ENCODE results near the gene CEP95. TPM values are rescaled to one million over a fixed set of nuclear protein-coding genes. Genes with fewer than 3 reads are reported as not detected.
A peak's percentile ranks its signal among the peaks of the same experiment; 100 is the strongest.
"Not testable (repeated sequence)": the region's sequence is repeated elsewhere in the genome, so short reads cannot be mapped to it uniquely, and the experiment has no call there.

The CEP95 gene, protein sequence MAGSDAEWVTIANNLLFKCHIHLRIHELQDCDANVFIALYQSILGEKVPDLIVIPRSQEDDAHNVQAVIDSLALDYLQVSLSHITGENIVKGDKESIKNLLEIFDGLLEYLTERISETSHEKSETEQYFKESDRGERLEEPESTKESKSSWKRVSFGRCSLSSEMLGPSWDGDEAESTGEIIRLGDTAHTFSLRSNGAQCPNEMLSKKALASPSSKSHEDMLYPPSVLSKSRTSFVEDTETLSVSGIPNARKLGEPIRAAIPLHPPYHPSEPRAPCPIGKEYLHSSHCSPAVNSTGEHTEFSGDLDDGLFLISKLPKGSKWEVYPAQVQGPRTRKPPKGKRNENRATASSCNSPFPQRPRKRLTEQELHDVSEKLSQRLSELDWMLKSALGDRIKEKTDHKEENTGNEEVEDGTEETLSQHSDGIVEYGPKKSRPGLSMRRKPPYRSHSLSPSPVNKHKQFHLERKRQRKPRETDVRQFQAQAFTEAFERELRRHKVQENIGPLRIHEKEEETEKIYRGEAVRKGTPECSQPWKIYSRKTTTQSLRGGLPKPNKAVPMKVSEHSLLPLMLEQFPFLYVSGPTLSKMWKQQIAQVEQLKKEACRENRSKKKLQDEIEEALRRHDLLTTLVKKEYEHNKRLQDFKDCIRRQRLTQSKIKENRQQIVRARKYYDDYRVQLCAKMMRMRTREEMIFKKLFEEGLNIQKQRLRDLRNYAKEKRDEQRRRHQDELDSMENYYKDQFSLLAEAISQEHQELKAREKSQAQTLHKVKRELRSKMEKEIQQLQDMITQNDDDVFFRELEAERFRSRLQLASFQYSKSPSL
- total RNA-seq = 102 and 108 TPM in 2 replicates
- long read RNA-seq, transcript CEP95-203 (20 exons, 3,139 nt) = major isoform, 32 of 185 reads
- long read RNA-seq, transcript CEP95-212 (4 exons, 903 nt) = minor isoform, 22 of 185 reads
- long read RNA-seq, partial matches to known transcripts = 61 of 185 reads
- long read RNA-seq, other reads (novel, unspliced or antisense) = 70 of 185 reads

DNA sequence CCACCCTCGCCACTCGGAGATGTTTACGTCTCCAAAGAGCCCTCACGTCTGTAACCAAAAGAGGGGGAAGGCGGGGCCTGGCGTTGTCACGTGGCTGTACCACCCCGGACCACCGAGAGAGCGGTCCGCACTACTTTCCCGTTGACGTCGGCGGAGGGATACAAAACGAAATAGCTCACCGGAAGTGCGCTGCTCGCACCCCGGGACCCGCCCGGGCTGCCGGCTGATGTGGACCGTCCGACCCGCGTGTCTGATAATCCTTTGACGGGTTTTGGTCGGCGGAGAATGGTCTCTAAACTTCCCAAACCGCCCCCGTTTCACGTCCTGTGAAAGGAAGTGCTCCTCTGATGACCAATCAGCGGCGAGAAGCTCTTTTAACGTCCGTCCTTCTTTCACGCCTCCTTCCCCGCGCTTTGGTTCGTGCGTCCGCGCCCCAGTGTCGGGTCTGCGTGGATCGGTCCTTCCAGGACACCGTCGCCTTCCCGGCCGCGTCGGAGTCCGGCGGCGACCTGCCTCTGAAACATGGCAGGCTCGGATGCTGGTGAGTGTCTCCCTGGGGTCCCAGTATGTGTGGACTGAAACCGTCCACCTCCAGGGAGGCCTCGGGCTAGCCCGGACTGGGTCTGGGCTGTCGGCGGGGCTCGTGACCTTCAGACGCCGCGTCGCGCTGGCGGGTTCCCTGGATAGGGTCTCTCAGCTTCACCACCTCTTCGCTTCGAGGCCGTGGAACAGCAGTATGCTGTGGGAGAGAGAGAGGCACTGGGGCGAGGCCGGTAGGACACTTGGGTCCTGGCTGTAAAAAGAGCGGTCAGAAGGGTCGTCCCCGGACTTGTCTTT is at the start of gene CEP95:
Gene CEP95, plus strand, starts transcription at position 402 of the 837 bp plus-strand sequence. Its CDS starts 121 bp downstream, at position 523.
- DNase-seq (ENCODE audit: low spot score, unreplicated experiment) = peak; percentile 92
- Mint-ChIP-seq H3K4me3 (ENCODE audit: low read depth) (peak within 1 kb of the TSS; percentile 98), H3K27me3 (no peaks in the 10 kb centered on the region), H3K27ac (peak within 1 kb of the TSS; percentile 100), H3K36me3 (ENCODE audit: insufficient read depth) (peaks cover 43% of the 10 kb centered on the region), H3K4me1 (ENCODE audit: low read depth) (peaks cover 31% of the 10 kb centered on the region), H3K9me3 (ENCODE audit: low read depth) (no peaks in the 10 kb centered on the region)
- TF ChIP-seq, protein P1, sequence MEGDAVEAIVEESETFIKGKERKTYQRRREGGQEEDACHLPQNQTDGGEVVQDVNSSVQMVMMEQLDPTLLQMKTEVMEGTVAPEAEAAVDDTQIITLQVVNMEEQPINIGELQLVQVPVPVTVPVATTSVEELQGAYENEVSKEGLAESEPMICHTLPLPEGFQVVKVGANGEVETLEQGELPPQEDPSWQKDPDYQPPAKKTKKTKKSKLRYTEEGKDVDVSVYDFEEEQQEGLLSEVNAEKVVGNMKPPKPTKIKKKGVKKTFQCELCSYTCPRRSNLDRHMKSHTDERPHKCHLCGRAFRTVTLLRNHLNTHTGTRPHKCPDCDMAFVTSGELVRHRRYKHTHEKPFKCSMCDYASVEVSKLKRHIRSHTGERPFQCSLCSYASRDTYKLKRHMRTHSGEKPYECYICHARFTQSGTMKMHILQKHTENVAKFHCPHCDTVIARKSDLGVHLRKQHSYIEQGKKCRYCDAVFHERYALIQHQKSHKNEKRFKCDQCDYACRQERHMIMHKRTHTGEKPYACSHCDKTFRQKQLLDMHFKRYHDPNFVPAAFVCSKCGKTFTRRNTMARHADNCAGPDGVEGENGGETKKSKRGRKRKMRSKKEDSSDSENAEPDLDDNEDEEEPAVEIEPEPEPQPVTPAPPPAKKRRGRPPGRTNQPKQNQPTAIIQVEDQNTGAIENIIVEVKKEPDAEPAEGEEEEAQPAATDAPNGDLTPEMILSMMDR (IDR thresholded peaks at IDR 0.05; ENCODE audit: unreplicated experiment) = no peak

DNA sequence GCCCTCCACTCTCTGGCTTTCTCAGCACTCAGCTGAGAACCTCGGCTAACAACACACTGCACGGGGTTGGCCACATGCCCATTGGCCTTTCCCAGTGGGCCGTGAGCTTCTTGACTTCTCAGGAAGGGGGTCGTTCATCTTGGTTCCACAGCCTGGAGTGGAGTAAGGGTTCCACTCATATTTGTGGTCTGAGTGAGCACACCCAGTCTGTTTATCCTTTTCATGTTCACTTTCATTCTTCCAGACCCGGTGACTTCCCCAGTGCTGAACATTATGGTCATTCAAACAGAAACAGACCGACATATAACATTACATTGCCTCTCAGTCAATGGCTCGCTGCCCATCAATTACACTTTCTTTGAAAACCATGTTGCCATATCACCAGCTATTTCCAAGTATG is 49.6 kb upstream of the CEP95 start:
- Mint-ChIP-seq H3K36me3 (ENCODE audit: insufficient read depth) (no peaks in the 10 kb centered on the region), H3K27ac (no peak overlapping the region), H3K4me1 (ENCODE audit: low read depth) (no peaks in the 10 kb centered on the region), H3K9me3 (ENCODE audit: low read depth) (no peaks in the 10 kb centered on the region), H3K27me3 (no peaks in the 10 kb centered on the region), H3K4me3 (ENCODE audit: low read depth) (no peak overlapping the region)
- no peak for DNase-seq (ENCODE audit: low spot score, unreplicated experiment)
- TF ChIP-seq, protein P1 (IDR thresholded peaks at IDR 0.05; ENCODE audit: unreplicated experiment) = no peak

DNA sequence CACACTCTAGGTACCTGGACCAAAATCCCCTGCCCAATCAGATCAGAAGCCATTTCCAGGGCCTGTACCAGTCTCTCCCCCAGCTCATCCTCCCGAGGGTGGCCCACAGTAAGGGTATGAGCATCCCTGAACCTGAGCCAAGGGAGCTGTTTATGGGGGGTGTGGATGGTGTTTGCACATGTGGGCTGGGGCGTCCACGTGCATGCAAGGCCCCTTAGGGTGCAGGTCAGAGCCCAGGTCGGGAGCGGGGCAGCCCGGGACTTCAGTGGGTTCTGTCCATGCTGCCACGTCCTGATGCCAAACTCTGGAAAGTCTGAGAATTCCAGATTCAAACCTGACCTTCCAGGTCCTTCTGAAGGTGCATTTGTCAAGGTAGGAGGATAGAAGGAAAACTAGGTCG is 48.0 kb upstream of the CEP95 start:
- H3K27ac Mint-ChIP-seq = no peak overlapping the region
- TF ChIP-seq, protein P1 (IDR thresholded peaks at IDR 0.05; ENCODE audit: unreplicated experiment) = no peak
- no peak for DNase-seq (ENCODE audit: low spot score, unreplicated experiment)
- no peak overlapping the region for H3K4me3 Mint-ChIP-seq (ENCODE audit: low read depth)
- H3K27me3 Mint-ChIP-seq = no peaks in the 10 kb centered on the region
- no peaks in the 10 kb centered on the region for H3K36me3 Mint-ChIP-seq (ENCODE audit: insufficient read depth)
- H3K9me3 Mint-ChIP-seq (ENCODE audit: low read depth) = no peaks in the 10 kb centered on the region
- no peaks in the 10 kb centered on the region for H3K4me1 Mint-ChIP-seq (ENCODE audit: low read depth)

DNA sequence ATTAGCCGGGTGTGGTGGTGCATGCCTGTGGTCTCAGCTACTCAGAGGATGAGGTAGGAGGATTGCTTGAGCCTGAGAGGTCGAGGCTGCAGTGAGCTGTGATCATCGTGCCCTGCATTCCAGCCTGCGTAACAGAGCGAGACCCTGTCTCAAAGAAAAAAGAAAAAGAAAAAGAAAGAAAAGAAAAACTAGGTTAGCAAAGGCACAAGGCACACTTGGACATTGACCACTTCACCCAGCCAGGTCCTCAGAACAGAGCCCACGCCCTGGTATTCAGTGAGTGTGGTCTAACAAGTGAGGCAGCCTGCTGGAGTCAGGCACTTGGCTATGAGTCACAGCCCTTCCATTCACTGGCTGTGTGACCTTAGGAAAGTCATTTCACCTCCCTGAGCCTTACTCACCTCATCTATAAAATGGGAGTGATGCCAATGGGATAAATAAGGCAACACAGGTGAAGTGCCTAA is 47.5 kb upstream of the CEP95 start:
- H3K36me3 Mint-ChIP-seq (ENCODE audit: insufficient read depth) = no peaks in the 10 kb centered on the region
- no peak overlapping the region for H3K27ac Mint-ChIP-seq
- TF ChIP-seq, protein P1 (IDR thresholded peaks at IDR 0.05; ENCODE audit: unreplicated experiment) = no peak
- no peak overlapping the region for H3K4me3 Mint-ChIP-seq (ENCODE audit: low read depth)
- H3K9me3 Mint-ChIP-seq (ENCODE audit: low read depth) = no peaks in the 10 kb centered on the region
- H3K27me3 Mint-ChIP-seq = no peaks in the 10 kb centered on the region
- no peak for DNase-seq (ENCODE audit: low spot score, unreplicated experiment)
- no peaks in the 10 kb centered on the region for H3K4me1 Mint-ChIP-seq (ENCODE audit: low read depth)

DNA sequence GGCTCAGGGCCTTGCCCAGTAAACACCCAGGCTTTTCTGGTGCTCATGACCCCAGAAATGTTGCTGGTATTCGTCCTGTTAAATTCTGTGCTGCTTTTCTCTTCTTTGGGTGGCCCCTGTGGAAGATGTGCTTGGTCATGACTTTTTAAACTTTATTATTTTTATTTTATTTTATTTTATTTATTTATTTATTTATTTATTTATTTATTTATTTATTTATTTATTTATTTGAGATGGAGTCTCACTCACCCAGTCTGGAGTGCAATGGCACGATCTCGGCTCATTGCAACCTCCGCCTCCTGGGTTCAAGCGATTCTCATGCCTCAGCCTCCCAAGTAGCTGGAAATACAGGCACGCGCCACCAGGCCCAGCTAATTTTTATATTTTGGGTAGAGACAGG is 47.0 kb upstream of the CEP95 start:
- not testable (repeated sequence) for H3K27me3 Mint-ChIP-seq; H3K4me3 Mint-ChIP-seq (ENCODE audit: low read depth); H3K27ac Mint-ChIP-seq; H3K4me1 Mint-ChIP-seq (ENCODE audit: low read depth); H3K9me3 Mint-ChIP-seq (ENCODE audit: low read depth); H3K36me3 Mint-ChIP-seq (ENCODE audit: insufficient read depth); DNase-seq (ENCODE audit: low spot score, unreplicated experiment)

Measured in progenitor cell of endocrine pancreas (in vitro differentiated cells).